A549 (cell line): Measurements from ENCODE around the gene NID2. TPM values are rescaled to one million over a fixed set of nuclear protein-coding genes. Genes with fewer than 3 reads are reported as not detected.

Experiments
- polyA plus RNA-seq, 4 experiments: library from polyadenylated mRNA; depleted of rRNA in 3 of 4; stranded (reverse); fragments of >200 nt; fragmentation: RNase III in 1 of 4; extraction: RNeasy Plus Mini Kit Qiagen cat#74134 plus additional on column Dnase treatment in 1 of 4; gene quantifications; 2 replicates in 3 of 4; 3 replicates in 1 of 4; pipeline ENCODE4 v1.2.3, GENCODE V29; 2011 to 2017

Gene NID2
- polyA plus RNA-seq, 2 of the 4 experiments (the other 2 are of a cell fraction), result 7.3 to 20.6 TPM

Other genes with a start within 250 kb of the NID2 start
- 2.2 and 3.0 TPM in 2 replicates for gene GNG2, start 208.4 kb downstream of the NID2 start, polyA plus RNA-seq (2011; rRNA removed)
- gene GNG2, start 208.4 kb downstream of the NID2 start, polyA plus RNA-seq (2017; fragmentation: RNase III; extraction: RNeasy Plus Mini Kit Qiagen cat#74134 plus additional on column Dnase treatment), result 1.8 to 2.4 TPM (median 2.1 TPM) in 3 replicates
- gene RTRAF, start 79.5 kb downstream of the NID2 start, polyA plus RNA-seq (2011; rRNA removed), result 289 and 341 TPM in 2 replicates
- gene RTRAF, start 79.5 kb downstream of the NID2 start, polyA plus RNA-seq (2017; fragmentation: RNase III; extraction: RNeasy Plus Mini Kit Qiagen cat#74134 plus additional on column Dnase treatment), result 271 to 321 TPM (median 285 TPM) in 3 replicates
- gene PTGDR, start 198.6 kb upstream of the NID2 start, polyA plus RNA-seq (2011; rRNA removed), result not detected in 2 replicates
- not detected in 3 replicates for gene PTGDR, start 198.6 kb upstream of the NID2 start, polyA plus RNA-seq (2017; fragmentation: RNase III; extraction: RNeasy Plus Mini Kit Qiagen cat#74134 plus additional on column Dnase treatment)
- 0.74 and 0.79 TPM in 2 replicates for gene PTGER2, start 245.3 kb upstream of the NID2 start, polyA plus RNA-seq (2011; rRNA removed)
- 0.51 to 1.2 TPM (median 0.55 TPM) in 3 replicates for gene PTGER2, start 245.3 kb upstream of the NID2 start, polyA plus RNA-seq (2017; fragmentation: RNase III; extraction: RNeasy Plus Mini Kit Qiagen cat#74134 plus additional on column Dnase treatment)